CD4-positive, alpha-beta memory T cell (primary cell): ENCODE data around the gene MAGEB17. TPM values are rescaled to one million over a fixed set of nuclear protein-coding genes. Genes with fewer than 3 reads are reported as not detected.

Experiments used
- CTCF ChIA-PET: fragments of 350-600 bp; sonication (Branson Sonifier 250); formaldehyde crosslinking; loops from one replicate; lab custom pipeline; 2021; ENCODE audit warnings: inconsistent platforms; ENCODE audit not compliant: partially characterized antibody; lab: Charles Lee
- POLR2A ChIA-PET: fragments of 350-600 bp; sonication (Branson Sonifier 250); formaldehyde crosslinking; loops from one replicate; lab custom pipeline; 2021; ENCODE audit not compliant: partially characterized antibody; lab: Charles Lee
- DNase-seq, 5 donors: peaks; one replicate each; pipeline versions ENCODE4 v3.0.0 to v3.0.0-alpha.2; 2020 to 2022; ENCODE audit warnings: mixed read lengths in 1 of 5
- H3K27ac ChIP-seq: one replicate; pipeline ENCODE4 v1.7.0; 2013; ENCODE audit warnings: low read depth, low read length
- H3K27me3 ChIP-seq: 2 replicates; pipeline ENCODE4 v1.7.0; 2013; ENCODE audit warnings: mild to moderate bottlenecking, low read length, moderate library complexity; ENCODE audit not compliant: insufficient read depth
- H3K36me3 ChIP-seq: 2 replicates; pipeline ENCODE4 v1.7.0; 2013; ENCODE audit warnings: mild to moderate bottlenecking, low read length, moderate library complexity; ENCODE audit not compliant: insufficient read depth
- H3K4me1 ChIP-seq: 2 replicates; pipeline ENCODE4 v1.7.0; 2013; ENCODE audit warnings: mild to moderate bottlenecking, low read length, moderate library complexity; ENCODE audit not compliant: insufficient read depth
- H3K4me3 ChIP-seq, 2 donors: one replicate each; pipeline ENCODE4 v1.7.0; 2013; ENCODE audit warnings: low read length in 2 of 2, mild to moderate bottlenecking in 1 of 2
- H3K9me3 ChIP-seq, 2 donors: one replicate each; pipeline ENCODE4 v1.7.0; 2013; ENCODE audit warnings: low read length in 2 of 2, control low read depth in 1 of 2; ENCODE audit not compliant: control insufficient read depth in 1 of 2
- H3K27ac Mint-ChIP-seq, 7 donors: one replicate each; pipeline ENCODE4 v1.8.0; 2020 to 2021; ENCODE audit warnings: mixed read lengths in 7 of 7, mild to moderate bottlenecking in 6 of 7, inconsistent platforms in 3 of 7, moderate library complexity in 3 of 7
- H3K27me3 Mint-ChIP-seq, 2 donors: one replicate each; pipeline ENCODE4 v1.8.0; 2020 to 2021; ENCODE audit warnings: mixed read lengths in 2 of 2
- H3K36me3 Mint-ChIP-seq, 2 donors: one replicate each; pipeline ENCODE4 v1.8.0; 2020 to 2021; ENCODE audit warnings: mixed read lengths in 2 of 2, inconsistent platforms in 1 of 2, mild to moderate bottlenecking in 1 of 2
- H3K4me1 Mint-ChIP-seq, 4 donors: one replicate each; pipeline ENCODE4 v1.8.0; 2020 to 2021; ENCODE audit warnings: mixed read lengths in 4 of 4, mild to moderate bottlenecking in 1 of 4
- H3K4me3 Mint-ChIP-seq, 8 donors: one replicate each; pipeline ENCODE4 v1.8.0; 2020 to 2021; ENCODE audit warnings: mixed read lengths in 8 of 8, mild to moderate bottlenecking in 7 of 8, moderate library complexity in 6 of 8, inconsistent platforms in 3 of 8
- H3K9me3 Mint-ChIP-seq, 8 donors: one replicate each; pipeline ENCODE4 v1.8.0; 2020 to 2021; ENCODE audit warnings: mixed read lengths in 8 of 8, mild to moderate bottlenecking in 5 of 8, inconsistent platforms in 3 of 8, moderate library complexity in 1 of 8
- intact Hi-C: fragments of 100-400 bp; cut with micrococcal nuclease; formaldehyde crosslinking; loops from one replicate; pipeline ENCODE4 v1.15.1; 2023
- polyA plus RNA-seq, 2 donors: library from polyadenylated mRNA; unstranded; fragments of 300-500 nt; fragmentation: Illumina TruSeq; gene quantifications; one replicate each; pipeline ENCODE4 v1.2.3, GENCODE V29; 2021
- total RNA-seq, 2 experiments: library from RNA; stranded (reverse); gene quantifications; one replicate each; pipeline ENCODE4 v1.2.3, GENCODE V29; 2021

Gene MAGEB17, protein sequence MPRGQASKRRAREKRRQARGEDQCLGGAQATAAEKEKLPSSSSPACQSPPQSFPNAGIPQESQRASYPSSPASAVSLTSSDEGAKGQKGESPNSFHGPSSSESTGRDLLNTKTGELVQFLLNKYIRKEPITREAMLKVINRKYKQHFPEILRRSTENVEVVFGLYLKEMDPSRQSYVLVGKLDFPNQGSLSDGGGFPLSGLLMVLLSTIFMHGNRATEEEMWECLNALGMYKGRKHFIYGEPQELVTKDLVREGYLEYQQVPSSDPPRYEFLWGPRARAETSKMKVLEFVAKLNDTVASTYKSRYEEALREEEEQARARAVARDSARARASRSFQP
- total RNA-seq: not detected
- not detected for polyA plus RNA-seq

GRCh38 chrX:16167181-16167580 is at the start of gene MAGEB17:
Gene MAGEB17, plus strand, starts transcription at chrX:16167481. Its CDS starts 2,902 bp downstream, at chrX:16170383.
- H3K27me3 Mint-ChIP-seq: peaks cover 0 to 1% of the 10 kb centered on the region in 2 donors
- no peak within 1 kb of the TSS for H3K27ac Mint-ChIP-seq
- POLR2A ChIA-PET: no interaction called here

GRCh38 chrX:16119353-16120220 is 47.7 kb upstream of the MAGEB17 start:
- ChIA-PET CTCF (no interaction called here), POLR2A (no interaction called here)
- no peak overlapping the region for H3K27ac Mint-ChIP-seq
- Histone ChIP-seq H3K27me3 (no peaks in the 10 kb centered on the region), H3K4me3 (no peak overlapping the region), H3K4me1 (no peaks in the 10 kb centered on the region), H3K36me3 (no peaks in the 10 kb centered on the region), H3K27ac (no peak overlapping the region), H3K9me3 (no peaks in the 10 kb centered on the region)
- no peaks in the 10 kb centered on the region for H3K36me3 Mint-ChIP-seq
- peaks cover 1 to 5% of the 10 kb centered on the region in 2 donors for H3K27me3 Mint-ChIP-seq
- H3K4me3 Mint-ChIP-seq: peak overlapping the region in 1 of 8 donors; percentile 10
- intact Hi-C loops: loop anchor here (10.0 kb wide), 1 partner anchor 435 kb away; no protein-coding TSS in a partner anchor
- peaks cover 4 to 11% (median 7%) of the 10 kb centered on the region in 4 donors for H3K4me1 Mint-ChIP-seq
- H3K9me3 Mint-ChIP-seq: peaks cover 0 to 7% (median 0%) of the 10 kb centered on the region in 8 donors
- DNase-seq: no peak

More at GRCh38 chrX:16167181-16167580, at the start of gene MAGEB17:
- DNase-seq: no peak
- Mint-ChIP-seq H3K4me3 (no peak within 1 kb of the TSS), H3K9me3 (peaks cover 0 to 1% (median 0%) of the 10 kb centered on the region in 8 donors), H3K4me1 (no peaks in the 10 kb centered on the region), H3K36me3 (no peaks in the 10 kb centered on the region)
- CTCF ChIA-PET: no interaction called here
- no peaks in the 10 kb centered on the region for H3K9me3 ChIP-seq
- H3K4me3 ChIP-seq: no peak within 1 kb of the TSS
- H3K27ac ChIP-seq: no peak within 1 kb of the TSS
- no peaks in the 10 kb centered on the region for H3K27me3 ChIP-seq
- no peaks in the 10 kb centered on the region for H3K36me3 ChIP-seq
- no peaks in the 10 kb centered on the region for H3K4me1 ChIP-seq
- intact Hi-C loops: no loop called here

- Histone ChIP-seq H3K9me3 (no peaks in the 10 kb centered on the region), H3K27me3 (no peaks in the 10 kb centered on the region), H3K4me3 (no peak overlapping the region), H3K27ac (no peak overlapping the region), H3K4me1 (no peaks in the 10 kb centered on the region), H3K36me3 (no peaks in the 10 kb centered on the region)
- peak overlapping the region in 1 of 8 donors; percentile 40 for H3K4me3 Mint-ChIP-seq
- no peak overlapping the region for H3K27ac Mint-ChIP-seq
- H3K27me3 Mint-ChIP-seq: peaks cover 1 to 5% of the 10 kb centered on the region in 2 donors
- DNase-seq: no peak
- no peaks in the 10 kb centered on the region for H3K36me3 Mint-ChIP-seq
- peaks cover 4 to 11% (median 7%) of the 10 kb centered on the region in 4 donors for H3K4me1 Mint-ChIP-seq
- ChIA-PET CTCF (no interaction called here), POLR2A (no interaction called here)
- H3K9me3 Mint-ChIP-seq: peaks cover 0 to 7% (median 0%) of the 10 kb centered on the region in 8 donors
- intact Hi-C loops: loop anchor here (10.0 kb wide), 1 partner anchor 436 kb away; no protein-coding TSS in a partner anchor
Measured at GRCh38 chrX:16120431-16120830, 46.9 kb upstream of the MAGEB17 start.

GRCh38 chrX:16123222-16123786 is 44.0 kb upstream of the MAGEB17 start, which contains the start of gene GRPR:
Gene GRPR, plus strand, starts transcription at chrX:16123565. Its CDS starts 389 bp downstream, at chrX:16123954.
- H3K4me3 Mint-ChIP-seq: peak within 1 kb of the TSS in 3 of 8 donors; percentile 49 to 63 (median 51)

DNA sequence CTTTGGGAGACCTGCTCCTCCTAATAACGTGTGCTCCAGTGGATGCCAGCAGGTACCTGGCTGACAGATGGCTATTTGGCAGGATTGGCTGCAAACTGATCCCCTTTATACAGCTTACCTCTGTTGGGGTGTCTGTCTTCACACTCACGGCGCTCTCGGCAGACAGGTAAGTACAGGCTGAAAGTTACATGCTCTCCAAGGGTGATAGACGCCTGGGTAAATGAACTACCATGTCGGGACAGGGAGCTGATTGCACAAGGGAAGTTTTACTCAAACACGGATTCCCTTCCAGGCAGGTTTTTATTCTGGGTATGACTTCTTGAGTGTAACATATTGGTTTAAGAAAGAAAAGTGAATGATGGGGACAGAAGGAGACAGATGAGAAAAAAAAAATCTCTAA is 43.1 kb upstream of the MAGEB17 start:
- no peak overlapping the region for H3K4me3 Mint-ChIP-seq
- peaks cover 3 to 7% of the 10 kb centered on the region in 2 donors for H3K27me3 Mint-ChIP-seq
- no peak overlapping the region for H3K27ac Mint-ChIP-seq
- H3K27me3 ChIP-seq: no peaks in the 10 kb centered on the region
- H3K9me3 Mint-ChIP-seq: no peaks in the 10 kb centered on the region
- H3K9me3 ChIP-seq: no peaks in the 10 kb centered on the region
- no peak for DNase-seq
- H3K4me1 Mint-ChIP-seq: peaks cover 4 to 11% (median 7%) of the 10 kb centered on the region in 4 donors
- no peaks in the 10 kb centered on the region for H3K4me1 ChIP-seq
- no peak overlapping the region for H3K27ac ChIP-seq
- intact Hi-C loops: loop anchor here (10.0 kb wide), 1 partner anchor 439 kb away; no protein-coding TSS in a partner anchor
- CTCF ChIA-PET: interaction anchor here (1.7 kb wide), 1 partner anchor 14 kb away, joined by 3 read pairs; no protein-coding TSS in a partner anchor
- no peak overlapping the region for H3K4me3 ChIP-seq
- no peaks in the 10 kb centered on the region for H3K36me3 ChIP-seq
- POLR2A ChIA-PET: no interaction called here
- H3K36me3 Mint-ChIP-seq: no peaks in the 10 kb centered on the region

More at GRCh38 chrX:16123222-16123786, 44.0 kb upstream of the MAGEB17 start, which contains the start of gene GRPR:
- Histone ChIP-seq H3K4me3 (no peak within 1 kb of the TSS), H3K36me3 (no peaks in the 10 kb centered on the region), H3K4me1 (no peaks in the 10 kb centered on the region), H3K27me3 (no peaks in the 10 kb centered on the region), H3K9me3 (no peaks in the 10 kb centered on the region), H3K27ac (no peak within 1 kb of the TSS)
- ChIA-PET CTCF (interaction anchor here (1.0 to 2.0 kb wide), 5 partner anchors 11 to 573 kb away, joined by 3 to 8 read pairs (median 5); no protein-coding TSS in a partner anchor), POLR2A (no interaction called here)
- Mint-ChIP-seq H3K36me3 (no peaks in the 10 kb centered on the region), H3K27ac (no peak within 1 kb of the TSS), H3K27me3 (peaks cover 3 to 7% of the 10 kb centered on the region in 2 donors), H3K4me1 (peaks cover 4 to 11% (median 7%) of the 10 kb centered on the region in 4 donors), H3K9me3 (no peaks in the 10 kb centered on the region)
- intact Hi-C loops: loop anchor here (1.0 to 10.0 kb wide), 5 partner anchors 322 to 572 kb away; no protein-coding TSS in a partner anchor
- peak; percentile 43 to 57 (median 43) for DNase-seq

GRCh38 chrX:16125520-16126149 is 41.6 kb upstream of the MAGEB17 start:
- no peak for DNase-seq
- Mint-ChIP-seq H3K4me3 (no peak overlapping the region), H3K36me3 (no peaks in the 10 kb centered on the region), H3K9me3 (no peaks in the 10 kb centered on the region), H3K27me3 (peaks cover 2 to 6% of the 10 kb centered on the region in 2 donors), H3K27ac (no peak overlapping the region), H3K4me1 (peaks cover 3 to 4% (median 4%) of the 10 kb centered on the region in 4 donors)
- Histone ChIP-seq H3K27me3 (no peaks in the 10 kb centered on the region), H3K4me3 (no peak overlapping the region), H3K27ac (no peak overlapping the region), H3K9me3 (no peaks in the 10 kb centered on the region), H3K36me3 (no peaks in the 10 kb centered on the region), H3K4me1 (no peaks in the 10 kb centered on the region)
- ChIA-PET POLR2A (no interaction called here), CTCF (interaction anchor here (1.2 kb wide), 1 partner anchor 21 kb away, joined by 3 read pairs; no protein-coding TSS in a partner anchor)
- intact Hi-C loops: loop anchor here (10.0 kb wide), 1 partner anchor 441 kb away; no protein-coding TSS in a partner anchor
